Smooth muscle cell (in vitro differentiated cells): ENCODE results near the gene HOXA10. TPM values are rescaled to one million over a fixed set of nuclear protein-coding genes. Genes with fewer than 3 reads are reported as not detected.

Experiments used
- DNase-seq: peaks from one replicate; lab custom pipeline; 2025; ENCODE audit not compliant: unreplicated experiment; lab: John Stamatoyannopoulos, UW
- H2AFZ ChIP-seq: fragments of 200-600 bp; sonication (generic); 2 replicates; pipeline ENCODE4 v1.6.0; 2016; ENCODE audit warnings: antibody characterized with exemption, low read depth, mild to moderate bottlenecking
- H3F3A ChIP-seq: fragments of 200-600 bp; sonication (generic); 2 replicates; pipeline ENCODE4 v1.6.0; 2017; ENCODE audit warnings: antibody characterized with exemption, low read depth
- H3K27ac ChIP-seq: fragments of 200-600 bp; sonication (generic); 2 replicates; pipeline ENCODE4 v1.5.1; 2016; ENCODE audit warnings: low read depth, mild to moderate bottlenecking
- H3K27me3 ChIP-seq: fragments of 200-600 bp; sonication (generic); 2 replicates; pipeline ENCODE4 v1.6.1; 2016; ENCODE audit warnings: low read depth, mild to moderate bottlenecking
- H3K36me3 ChIP-seq: fragments of 200-600 bp; sonication (generic); 2 replicates; pipeline ENCODE4 v1.5.1; 2016; ENCODE audit warnings: low read depth
- H3K4me1 ChIP-seq: fragments of 200-600 bp; sonication (generic); 2 replicates; pipeline ENCODE4 v1.5.1; 2016; ENCODE audit warnings: low read depth
- H3K4me2 ChIP-seq: fragments of 200-600 bp; sonication (generic); 2 replicates; pipeline ENCODE4 v1.6.0; 2016; ENCODE audit warnings: mild to moderate bottlenecking
- H3K4me3 ChIP-seq: fragments of 200-600 bp; sonication (generic); 2 replicates; pipeline ENCODE4 v1.5.1; 2016; ENCODE audit warnings: mild to moderate bottlenecking
- H3K79me2 ChIP-seq: fragments of 200-600 bp; sonication (generic); 2 replicates; pipeline ENCODE4 v1.6.0; 2016; ENCODE audit warnings: low read depth, mild to moderate bottlenecking
- H3K9ac ChIP-seq: fragments of 200-600 bp; sonication (generic); 2 replicates; pipeline ENCODE4 v1.6.0; 2016; ENCODE audit warnings: low read depth
- H3K9me3 ChIP-seq: fragments of 200-600 bp; sonication (generic); replicated peaks from 2 replicates; pipeline ENCODE4 v1.5.1; 2016; ENCODE audit warnings: low read depth
- H4K20me1 ChIP-seq: fragments of 200-600 bp; sonication (generic); 2 replicates; pipeline ENCODE4 v1.6.0; 2016; ENCODE audit warnings: low read depth
- CTCF ChIP-seq: fragments of 200-600 bp; sonication (generic); IDR thresholded peaks from 2 replicates; pipeline ENCODE4 v1.5.1; 2017; ENCODE audit warnings: borderline replicate concordance, mild to moderate bottlenecking, antibody characterized with exemption; ENCODE audit not compliant: insufficient read depth, poor library complexity, severe bottlenecking
- WGBS: methylation state at CpG from one replicate; pipeline ENCODE4 v1.1.7; 2016; ENCODE audit warnings: low lambda C conversion rate; 5-methylcytosine and 5-hydroxymethylcytosine counted together
- polyA plus RNA-seq: library from polyadenylated mRNA; unstranded; fragments of >200 nt; fragmentation: Nextera tagmentation; extraction: Ambion mirVana; gene quantifications from 2 replicates; pipeline ENCODE4 v1.2.1, GENCODE V29; 2016
- total RNA-seq: library from RNA; depleted of rRNA; stranded (reverse); fragments of >200 nt; gene quantifications from 2 replicates; pipeline ENCODE4 v1.2.3, GENCODE V29; 2014

The HOXA10 gene
- total RNA-seq: 35.7 and 53.6 TPM in 2 replicates
- polyA plus RNA-seq: 37.6 and 39.4 TPM in 2 replicates

- Histone ChIP-seq H4K20me1 (peaks cover 40% of the 10 kb centered on the region), H3K9me3 (no peaks in the 10 kb centered on the region), H3F3A (no peaks in the 10 kb centered on the region), H3K9ac (peak within 1 kb of the TSS; percentile 88), H3K79me2 (peaks cover 100% of the 10 kb centered on the region), H3K27me3 (peaks cover 25% of the 10 kb centered on the region), H3K36me3 (no peaks in the 10 kb centered on the region), H2AFZ (peak within 1 kb of the TSS; percentile 62), H3K4me2 (peak within 1 kb of the TSS; percentile 89), H3K27ac (peak within 1 kb of the TSS; percentile 95), H3K4me3 (peak within 1 kb of the TSS; percentile 67), H3K4me1 (no peaks in the 10 kb centered on the region)
- no peak for TF ChIP-seq CTCF
- whole genome bisulfite sequencing: 6% methylated on average over 77 of the region's 82 CpGs
- DNase-seq: no peak
Measured at GRCh38 chr7:27173956-27174873, at the start of gene HOXA10. Gene HOXA10 (minus strand): TSS chr7:27174320. CDS start chr7:27174306, 14 bp downstream.

- TF ChIP-seq CTCF: no peak
- peaks cover 52% of the 10 kb centered on the region for H3K27me3 ChIP-seq
- H3K9me3 ChIP-seq: no peaks in the 10 kb centered on the region
Measured at GRCh38 chr7:27221201-27221797, 47.2 kb upstream of the HOXA10 start.

GRCh38 chr7:27220440-27220955 lies 46.4 kb upstream of the HOXA10 start:
- Histone ChIP-seq H3K4me2 (no peak overlapping the region), H4K20me1 (no peaks in the 10 kb centered on the region), H3K9ac (no peak overlapping the region), H3F3A (peaks cover 5% of the 10 kb centered on the region), H2AFZ (no peak overlapping the region), H3K27me3 (peaks cover 44% of the 10 kb centered on the region), H3K79me2 (no peaks in the 10 kb centered on the region), H3K27ac (no peak overlapping the region), H3K4me3 (no peak overlapping the region), H3K36me3 (no peaks in the 10 kb centered on the region), H3K4me1 (peaks cover 6% of the 10 kb centered on the region), H3K9me3 (no peaks in the 10 kb centered on the region)
- TF ChIP-seq CTCF: no peak
- WGBS: 69% methylated on average over 26 of the region's 45 CpGs
- no peak for DNase-seq

More at GRCh38 chr7:27221201-27221797, 47.2 kb upstream of the HOXA10 start:
- no peak overlapping the region for H3K27ac ChIP-seq
- H4K20me1 ChIP-seq: no peaks in the 10 kb centered on the region
- H2AFZ ChIP-seq: no peak overlapping the region
- WGBS: 89% methylated on average over 3 of the region's 3 CpGs
- no peaks in the 10 kb centered on the region for H3K36me3 ChIP-seq
- H3K9ac ChIP-seq: no peak overlapping the region
- no peak overlapping the region for H3K4me3 ChIP-seq
- no peaks in the 10 kb centered on the region for H3K79me2 ChIP-seq
- DNase-seq: no peak
- peaks cover 6% of the 10 kb centered on the region for H3K4me1 ChIP-seq
- H3K4me2 ChIP-seq: no peak overlapping the region
- H3F3A ChIP-seq: peaks cover 5% of the 10 kb centered on the region
